ENCODE results near the gene DAPK1.

DAPK1 gene

GRCh38 chr9:87663556-87663955 is 165.9 kb downstream of the DAPK1 start:
- no peak for DNase-seq (ENCODE audit: low read depth in 2 of 2, low spot score in 1 of 2)

GRCh38 chr9:87664153-87665060 is 166.7 kb downstream of the DAPK1 start:
- no peak for DNase-seq (ENCODE audit: low read depth in 2 of 2, low spot score in 1 of 2)

GRCh38 chr9:87665505-87665904 is 167.8 kb downstream of the DAPK1 start:
- no peak for DNase-seq (ENCODE audit: low read depth in 2 of 2, low spot score in 1 of 2)

GRCh38 chr9:87667164-87667738 is 169.6 kb downstream of the DAPK1 start:
- DNase-seq (ENCODE audit: low read depth in 2 of 2, low spot score in 1 of 2): no peak

GRCh38 chr9:87668222-87668621 is 170.6 kb downstream of the DAPK1 start:
- no peak for DNase-seq (ENCODE audit: low read depth in 2 of 2, low spot score in 1 of 2)

GRCh38 chr9:87668722-87669121 is 171.1 kb downstream of the DAPK1 start:
- DNase-seq (ENCODE audit: low read depth in 2 of 2, low spot score in 1 of 2): no peak

GRCh38 chr9:87670572-87671264 is 173.1 kb downstream of the DAPK1 start:
- DNase-seq (ENCODE audit: low read depth in 2 of 2, low spot score in 1 of 2): no peak

GRCh38 chr9:87671478-87671877 is 173.8 kb downstream of the DAPK1 start:
- no peak for DNase-seq (ENCODE audit: low read depth in 2 of 2, low spot score in 1 of 2)

- DNase-seq (ENCODE audit: low read depth in 2 of 2, low spot score in 1 of 2): no peak
These were observed 174.3 kb downstream of the DAPK1 start for GRCh38 chr9:87671925-87672324.

GRCh38 chr9:87672586-87672985 is 174.9 kb downstream of the DAPK1 start:
- no peak for DNase-seq (ENCODE audit: low read depth in 2 of 2, low spot score in 1 of 2)

GRCh38 chr9:87673446-87674120 is 175.9 kb downstream of the DAPK1 start:
- no peak for DNase-seq (ENCODE audit: low read depth in 2 of 2, low spot score in 1 of 2)

GRCh38 chr9:87674565-87675299 is 177.1 kb downstream of the DAPK1 start:
- DNase-seq (ENCODE audit: low read depth in 2 of 2, low spot score in 1 of 2): no peak

GRCh38 chr9:87675906-87676515 is 178.3 kb downstream of the DAPK1 start:
- DNase-seq (ENCODE audit: low read depth in 2 of 2, low spot score in 1 of 2): no peak

GRCh38 chr9:87676976-87677775 is 179.5 kb downstream of the DAPK1 start:
- no peak for DNase-seq (ENCODE audit: low read depth in 2 of 2, low spot score in 1 of 2)

GRCh38 chr9:87677776-87678587 is 180.3 kb downstream of the DAPK1 start:
- no peak for DNase-seq (ENCODE audit: low read depth in 2 of 2, low spot score in 1 of 2)

GRCh38 chr9:87678650-87679355 is 181.1 kb downstream of the DAPK1 start:
- no peak for DNase-seq (ENCODE audit: low read depth in 2 of 2, low spot score in 1 of 2)

- DNase-seq (ENCODE audit: low read depth in 2 of 2, low spot score in 1 of 2): no peak
These were observed 183.8 kb downstream of the DAPK1 start for GRCh38 chr9:87681271-87682061.
